ENCODE measurements around the gene PPM1H. TPM values are rescaled to one million over a fixed set of nuclear protein-coding genes. Genes with fewer than 3 reads are reported as not detected.

PPM1H gene
- total RNA-seq, 3 donors from 2014 or later (not counting 1 experiment from before 2014, with no cell fraction given): 0.18 to 2.1 (median 0.40) TPM

- no peaks in the 10 kb centered on the region for H3K36me3 Mint-ChIP-seq
- H3K27me3 Mint-ChIP-seq (ENCODE audit: low read depth in 2 of 2): peaks cover 7 to 28% of the 10 kb centered on the region in 2 donors
- no peaks in the 10 kb centered on the region for H3K36me3 ChIP-seq (ENCODE audit: control insufficient read depth, insufficient read depth, low read length)
- no peaks in the 10 kb centered on the region for H3K4me1 ChIP-seq (ENCODE audit: control insufficient read depth, insufficient read depth, low read length)
- H3K27ac Mint-ChIP-seq: no peak overlapping the region
- no peaks in the 10 kb centered on the region for H3K9me3 Mint-ChIP-seq
- intact Hi-C loops (cut with micrococcal nuclease): no loop called here
- H3K4me3 ChIP-seq (ENCODE audit: low read length): no peak overlapping the region
- no peak overlapping the region for H3K27ac ChIP-seq (ENCODE audit: low read length)
- TF ChIP-seq CTCF (IDR thresholded peaks at IDR 0.05): no peak
- WGBS (ENCODE audit: insufficient coverage): no CpG with 5 or more reads among the region's 1 CpG
- no peak overlapping the region for H3K4me3 Mint-ChIP-seq
- DNase-seq: no peak
- no peaks in the 10 kb centered on the region for H3K9me3 ChIP-seq (ENCODE audit: control insufficient read depth, insufficient read depth, low read length)
- H3K27me3 ChIP-seq (ENCODE audit: control insufficient read depth, insufficient read depth, low read length): no peaks in the 10 kb centered on the region
- H3K4me1 Mint-ChIP-seq: no peaks in the 10 kb centered on the region
- no peak for ATAC-seq
Observed at GRCh38 chr12:62907078-62907477, 27.9 kb downstream of the PPM1H start.

- no peak for TF ChIP-seq CTCF (IDR thresholded peaks at IDR 0.05)
- ATAC-seq (no peak), DNase-seq (no peak)
- WGBS (ENCODE audit: insufficient coverage): 4% methylated on average over 2 of the region's 4 CpGs
- intact Hi-C loops (cut with micrococcal nuclease): no loop called here
- Histone ChIP-seq H3K27ac (ENCODE audit: low read length) (no peak overlapping the region), H3K27me3 (ENCODE audit: control insufficient read depth, insufficient read depth, low read length) (no peaks in the 10 kb centered on the region), H3K9me3 (ENCODE audit: control insufficient read depth, insufficient read depth, low read length) (no peaks in the 10 kb centered on the region), H3K36me3 (ENCODE audit: control insufficient read depth, insufficient read depth, low read length) (no peaks in the 10 kb centered on the region), H3K4me1 (ENCODE audit: control insufficient read depth, insufficient read depth, low read length) (no peaks in the 10 kb centered on the region), H3K4me3 (ENCODE audit: low read length) (no peak overlapping the region)
- no peak overlapping the region for H3K4me3 Mint-ChIP-seq
- no peaks in the 10 kb centered on the region for H3K4me1 Mint-ChIP-seq
- H3K27me3 Mint-ChIP-seq (ENCODE audit: low read depth in 2 of 2): peaks cover 0 to 23% of the 10 kb centered on the region in 2 donors
- H3K36me3 Mint-ChIP-seq: no peaks in the 10 kb centered on the region
- no peaks in the 10 kb centered on the region for H3K9me3 Mint-ChIP-seq
- no peak overlapping the region for H3K27ac Mint-ChIP-seq
Observed at GRCh38 chr12:62903151-62903550, 31.8 kb downstream of the PPM1H start.

- WGBS (ENCODE audit: insufficient coverage): 84% methylated on average over 4 of the region's 4 CpGs
- H3K4me3 ChIP-seq (ENCODE audit: low read length): no peak overlapping the region
- no peaks in the 10 kb centered on the region for H3K36me3 ChIP-seq (ENCODE audit: control insufficient read depth, insufficient read depth, low read length)
- no peak for TF ChIP-seq CTCF (IDR thresholded peaks at IDR 0.05)
- DNase-seq (no peak), ATAC-seq (no peak)
- Mint-ChIP-seq H3K9me3 (no peaks in the 10 kb centered on the region), H3K4me3 (no peak overlapping the region), H3K36me3 (no peaks in the 10 kb centered on the region), H3K27ac (no peak overlapping the region), H3K27me3 (ENCODE audit: low read depth in 2 of 2) (peaks cover 0 to 9% of the 10 kb centered on the region in 2 donors), H3K4me1 (no peaks in the 10 kb centered on the region)
- no peaks in the 10 kb centered on the region for H3K27me3 ChIP-seq (ENCODE audit: control insufficient read depth, insufficient read depth, low read length)
- intact Hi-C loops (cut with micrococcal nuclease): no loop called here
- H3K4me1 ChIP-seq (ENCODE audit: control insufficient read depth, insufficient read depth, low read length): no peaks in the 10 kb centered on the region
- H3K9me3 ChIP-seq (ENCODE audit: control insufficient read depth, insufficient read depth, low read length): no peaks in the 10 kb centered on the region
- H3K27ac ChIP-seq (ENCODE audit: low read length): no peak overlapping the region
Observed at GRCh38 chr12:62900686-62901272, 34.2 kb downstream of the PPM1H start.
